ENCODE results near the gene C1QTNF9B.

C1QTNF9B gene

GRCh38 chr13:23859455-23859854 lies 37.8 kb downstream of the C1QTNF9B start:
- DNase-seq (ENCODE audit: low read depth in 3 of 3, low spot score in 1 of 3), result no peak

- no peak for DNase-seq (ENCODE audit: low read depth in 3 of 3, low spot score in 1 of 3)
Measured at GRCh38 chr13:23858546-23858945, 38.8 kb downstream of the C1QTNF9B start.

- no peak for DNase-seq (ENCODE audit: low read depth in 3 of 3, low spot score in 1 of 3)
Measured at GRCh38 chr13:23856008-23856750, 41.1 kb downstream of the C1QTNF9B start.

GRCh38 chr13:23855360-23855759 lies 41.9 kb downstream of the C1QTNF9B start:
- DNase-seq (ENCODE audit: low read depth in 3 of 3, low spot score in 1 of 3), result no peak

GRCh38 chr13:23852351-23852750 lies 45.0 kb downstream of the C1QTNF9B start:
- no peak for DNase-seq (ENCODE audit: low read depth in 3 of 3, low spot score in 1 of 3)

GRCh38 chr13:23851106-23851505 lies 46.2 kb downstream of the C1QTNF9B start:
- no peak for DNase-seq (ENCODE audit: low read depth in 3 of 3, low spot score in 1 of 3)

- DNase-seq (ENCODE audit: low read depth in 3 of 3, low spot score in 1 of 3), result no peak
Measured at GRCh38 chr13:23850134-23850533, 47.2 kb downstream of the C1QTNF9B start.

GRCh38 chr13:23849670-23850069 lies 47.6 kb downstream of the C1QTNF9B start:
- no peak for DNase-seq (ENCODE audit: low read depth in 3 of 3, low spot score in 1 of 3)

GRCh38 chr13:23848646-23849141 lies 48.6 kb downstream of the C1QTNF9B start:
- no peak for DNase-seq (ENCODE audit: low read depth in 3 of 3, low spot score in 1 of 3)

- DNase-seq (ENCODE audit: low read depth in 3 of 3, low spot score in 1 of 3), result no peak
Measured at GRCh38 chr13:23848019-23848418, 49.3 kb downstream of the C1QTNF9B start.

GRCh38 chr13:23847497-23847896 lies 49.8 kb downstream of the C1QTNF9B start:
- DNase-seq (ENCODE audit: low read depth in 3 of 3, low spot score in 1 of 3), result no peak

GRCh38 chr13:23845105-23845725 lies 52.1 kb downstream of the C1QTNF9B start:
- no peak for DNase-seq (ENCODE audit: low read depth in 3 of 3, low spot score in 1 of 3)

- DNase-seq (ENCODE audit: low read depth in 3 of 3, low spot score in 1 of 3), result no peak
Measured at GRCh38 chr13:23844132-23844531, 53.2 kb downstream of the C1QTNF9B start.

- DNase-seq (ENCODE audit: low read depth in 3 of 3, low spot score in 1 of 3), result no peak
Measured at GRCh38 chr13:23843436-23843835, 53.9 kb downstream of the C1QTNF9B start.

GRCh38 chr13:23842406-23842805 lies 54.9 kb downstream of the C1QTNF9B start:
- no peak for DNase-seq (ENCODE audit: low read depth in 3 of 3, low spot score in 1 of 3)

All from stimulated activated CD4-positive, alpha-beta T cell treated with anti-CD3 and anti-CD28 coated beads, TNF-alpha, amount 100 ng/mL, for 1 hour (primary cell).